K562 (cell line): ENCODE results near the gene NR2E1. TPM values are rescaled to one million over a fixed set of nuclear protein-coding genes. Genes with fewer than 3 reads are reported as not detected.

Experiments used
- HES1 ChIP-seq: fragments of 450-650 bp; IDR thresholded peaks from 2 replicates; pipeline ENCODE4 v1.6.1; 2016; ENCODE audit warnings: low read depth, mild to moderate bottlenecking, moderate library complexity
- HNRNPK ChIP-seq: fragments of 200-400 bp; formaldehyde crosslinking; IDR thresholded peaks from one replicate; pipeline ENCODE4 v1.6.1; 2018; ENCODE audit warnings: mild to moderate bottlenecking, low read depth, low read length; ENCODE audit not compliant: poor library complexity, severe bottlenecking
- MAFG ChIP-seq: fragments of 450-650 bp; conservative IDR thresholded peaks from 2 replicates; pipeline ENCODE4 v1.6.1; 2016; ENCODE audit warnings: missing genetic modification characterization, missing compliant biosample characterization
- MIER1 ChIP-seq: fragments of 450-650 bp; IDR thresholded peaks from 2 replicates; pipeline ENCODE4 v1.6.1; 2016; ENCODE audit warnings: antibody characterized with exemption, mild to moderate bottlenecking, low read depth
- POLR2AphosphoS2 ChIP-seq: IDR thresholded peaks from 2 replicates; pipeline ENCODE4 v1.6.1; 2012; ENCODE audit warnings: low read length, improper control_type of control experiment
- TBL1XR1 ChIP-seq, 2 experiments: IDR thresholded peaks; 2 replicates each; pipeline ENCODE4 v1.6.1; 2012; ENCODE audit warnings: improper control_type of control experiment in 2 of 2, low read length in 2 of 2, mild to moderate bottlenecking in 1 of 2
- TFAM ChIP-seq: fragments of 250-450 bp; sonication (Bioruptor Pico); conservative IDR thresholded peaks from 2 replicates; pipeline ENCODE4 v1.5.0; 2021; ENCODE audit warnings: mild to moderate bottlenecking, moderate library complexity
- THRB ChIP-seq: fragments of 450-650 bp; formaldehyde crosslinking; conservative IDR thresholded peaks from 2 replicates; pipeline ENCODE4 v1.4.0; 2022; ENCODE audit warnings: mild to moderate bottlenecking, missing genetic modification characterization
- ZBTB40 ChIP-seq, 2 experiments: fragments of 450-650 bp in 1 of 2; sonication (generic) in 1 of 2; formaldehyde crosslinking in 1 of 2; IDR thresholded peaks; 2 replicates each; pipeline versions ENCODE4 v1.7.1 to v1.9.0; 2016 to 2022; ENCODE audit warnings: inconsistent platforms in 1 of 2, mild to moderate bottlenecking in 1 of 2, missing genetic modification reagents in 1 of 2
- polyA plus RNA-seq, 8 experiments: library from polyadenylated mRNA; depleted of rRNA in 4 of 8; stranded (reverse) in 5 of 8; unstranded in 3 of 8; fragments of >200 nt; fragmentation: Nextera tagmentation in 2 of 8; fragmentation: Illumina TruSeq in 1 of 8; extraction: Ambion mirVana in 2 of 8; extraction: Trizol in 1 of 8; gene quantifications; 2 replicates each; pipeline versions ENCODE4 v1.2.1 to v1.2.3, GENCODE V29; 2011 to 2014; ENCODE audit warnings: inconsistent platforms in 1 of 8, missing spikeins in 1 of 8
- total RNA-seq, 7 experiments: library from RNA; depleted of rRNA in 6 of 7; stranded (reverse); fragments of >200 nt in 6 of 7; fragmentation: Illumina TruSeq in 2 of 7; extraction: Trizol in 2 of 7; gene quantifications; 2 replicates each; pipeline versions ENCODE4 v1.2.1 to v1.2.3, GENCODE V29; 2011 to 2021; ENCODE audit warnings: low replicate concordance in 1 of 7

The NR2E1 gene
- total and polyA plus RNA-seq, 9 of the 15 experiments (the other 6 are each of a cell fraction or from before 2014, with no cell fraction given): not detected

GRCh38 chr6:108179741-108180140 is 13.9 kb downstream of the NR2E1 start (continued):
- no peak for TF ChIP-seq POLR2AphosphoS2
- no peak for TF ChIP-seq ZBTB40 (IDR thresholded peaks at IDR 0.05)
- no peak for TF ChIP-seq ZBTB40 (CRISPR knock-in tag; IDR thresholded peaks at IDR 0.05)
- no peak for TF ChIP-seq MAFG (tag)
- no peak for TF ChIP-seq THRB (CRISPR knock-in tag)
- TF ChIP-seq TFAM: no peak
- TF ChIP-seq TBL1XR1 (IDR thresholded peaks at IDR 0.05; ENCODE audit: low read length in 2 of 2): no peak
- no peak for TF ChIP-seq MIER1
- no peak for TF ChIP-seq HNRNPK
- no peak for TF ChIP-seq HES1
